GM21515 (cell line): ENCODE data around the gene DCTD.

Experiments
- ATAC-seq: cut with Tn5 transposase; IDR thresholded peaks from one replicate; pipeline ENCODE4 v1.9.1; 2021; ENCODE audit not compliant: unreplicated experiment

Gene DCTD

GRCh38 chr4:182917182-182918043 is at the start of gene DCTD:
DCTD (minus strand) TSS chr4:182917386; CDS start chr4:182915568, 1,818 bp downstream.
- ATAC-seq = peak; percentile 86

- no peak for ATAC-seq
Measured at GRCh38 chr4:182960746-182961145, 43.6 kb upstream of the DCTD start.

- no peak for ATAC-seq
Measured at GRCh38 chr4:182960228-182960627, 43.0 kb upstream of the DCTD start.

GRCh38 chr4:182955411-182955810 is 38.2 kb upstream of the DCTD start:
- no peak for ATAC-seq

GRCh38 chr4:182944484-182945213 is 27.5 kb upstream of the DCTD start:
- no peak for ATAC-seq

GRCh38 chr4:182939680-182940079 is 22.5 kb upstream of the DCTD start:
- ATAC-seq = no peak

GRCh38 chr4:182938205-182938645 is 21.0 kb upstream of the DCTD start:
- ATAC-seq = peak; percentile 95

GRCh38 chr4:182937268-182938204 is 20.4 kb upstream of the DCTD start:
- peak; percentile 27 for ATAC-seq

- no peak for ATAC-seq
Measured at GRCh38 chr4:182932651-182933050, 15.5 kb upstream of the DCTD start.

GRCh38 chr4:182931691-182932345 is 14.6 kb upstream of the DCTD start:
- ATAC-seq = no peak

- no peak for ATAC-seq
Measured at GRCh38 chr4:182930889-182931288, 13.7 kb upstream of the DCTD start.

- no peak for ATAC-seq
Measured at GRCh38 chr4:182929296-182929695, 12.1 kb upstream of the DCTD start.

- ATAC-seq = no peak
Measured at GRCh38 chr4:182928061-182928460, 10.9 kb upstream of the DCTD start.

GRCh38 chr4:182927505-182927904 is 10.3 kb upstream of the DCTD start:
- ATAC-seq = no peak

GRCh38 chr4:182925855-182926254 is 8.7 kb upstream of the DCTD start:
- no peak for ATAC-seq

GRCh38 chr4:182925298-182925757 is 8.1 kb upstream of the DCTD start:
- peak; percentile 98 for ATAC-seq

- ATAC-seq = no peak
Measured at GRCh38 chr4:182924497-182924896, 7.3 kb upstream of the DCTD start.

- no peak for ATAC-seq
Measured at GRCh38 chr4:182923796-182924340, 6.7 kb upstream of the DCTD start.

GRCh38 chr4:182923366-182923765 is 6.2 kb upstream of the DCTD start:
- no peak for ATAC-seq
